Thyroid gland (tissue), 4 donors: ENCODE data around the gene HNRNPAB. TPM values are rescaled to one million over a fixed set of nuclear protein-coding genes. Genes with fewer than 3 reads are reported as not detected.

Experiments
- DNase-seq, 2 donors: peaks; one replicate each; pipeline ENCODE4 v3.0.0-alpha.2; 2019
- H3K27ac ChIP-seq, 3 donors: fragments of 200-600 bp; sonication (generic); 1 replicate in 2 of 3; 2 replicates in 1 of 3; pipeline ENCODE4 v1.5.1; 2016 to 2019; ENCODE audit warnings: mild to moderate bottlenecking in 1 of 3, moderate library complexity in 1 of 3
- H3K27me3 ChIP-seq: fragments of 200-600 bp; sonication (generic); one replicate; pipeline ENCODE4 v1.5.1; 2019
- H3K36me3 ChIP-seq, 2 donors: fragments of 200-600 bp; sonication (generic); one replicate each; pipeline ENCODE4 v1.5.1; 2016 to 2019
- H3K4me1 ChIP-seq, 2 donors: fragments of 200-600 bp; sonication (generic); one replicate each; pipeline ENCODE4 v1.5.1; 2017 to 2019
- H3K4me3 ChIP-seq, 3 donors: fragments of 200-600 bp; sonication (generic); replicated peaks in 1 of 3; 1 replicate in 2 of 3; 2 replicates in 1 of 3; pipeline ENCODE4 v1.5.1; 2016; ENCODE audit warnings: mild to moderate bottlenecking in 1 of 3
- H3K9me3 ChIP-seq: fragments of 200-600 bp; sonication (generic); one replicate; pipeline ENCODE4 v1.5.1; 2017
- CTCF ChIP-seq, 6 experiments: fragments of 200-600 bp in 3 of 6; fragments of 450-650 bp in 3 of 6; sonication (generic) in 3 of 6; IDR thresholded peaks; one replicate each; pipeline ENCODE4 v1.5.1; 2016 to 2019; ENCODE audit warnings: antibody characterized with exemption in 6 of 6, mild to moderate bottlenecking in 2 of 6, inconsistent platforms in 1 of 6, moderate library complexity in 1 of 6
- POLR2A ChIP-seq, 2 donors: fragments of 450-650 bp; IDR thresholded peaks; one replicate each; pipeline ENCODE4 v1.6.1; 2017; ENCODE audit warnings: antibody characterized with exemption in 2 of 2, mild to moderate bottlenecking in 2 of 2, moderate library complexity in 1 of 2
- WGBS, 2 donors: methylation state at CpG; one replicate each; pipeline ENCODE4 v1.1.5; 2017; 5-methylcytosine and 5-hydroxymethylcytosine counted together
- intact Hi-C: fragments of 100-400 bp; cut with DNase I; formaldehyde crosslinking; loops from one replicate; pipeline ENCODE4 v1.15.1; 2023
- total RNA-seq, 4 donors: library from RNA; depleted of rRNA; stranded (reverse); fragments of >200 nt; gene quantifications; one replicate each; pipeline ENCODE4 v1.2.3, GENCODE V29; 2016

The HNRNPAB gene
- total RNA-seq, 4 donors from 2014 or later: 65.0 to 111 (median 90.4) TPM

- intact Hi-C loops: loop anchor here (5.0 kb wide), 1 partner anchor 361 kb away; the partner anchor contains the start of gene COL23A1
- peak overlapping the region in 1 of 3 donors; percentile 97 for H3K27ac ChIP-seq
- 71 to 74% methylated on average over 9 of the region's 9 CpGs for WGBS, 2 donors
- H3K4me1 ChIP-seq: peaks cover 15 to 43% of the 10 kb centered on the region in 2 donors
- H3K27me3 ChIP-seq: no peaks in the 10 kb centered on the region
- peak in 1 of 2 donors; percentile 34 for DNase-seq
- H3K36me3 ChIP-seq: peaks cover 14 to 17% of the 10 kb centered on the region in 2 donors
- no peaks in the 10 kb centered on the region for H3K9me3 ChIP-seq
- peak overlapping the region in 2 of 3 donors; percentile 4 to 61 for H3K4me3 ChIP-seq
- no peak for TF ChIP-seq POLR2A (IDR thresholded peaks at IDR 0.05)
Observed at GRCh38 chr5:178230879-178231538, 26.7 kb downstream of the HNRNPAB start.

- Histone ChIP-seq H3K9me3 (no peaks in the 10 kb centered on the region), H3K4me1 (peaks cover 22 to 49% of the 10 kb centered on the region in 2 donors), H3K36me3 (peaks cover 13 to 14% of the 10 kb centered on the region in 2 donors), H3K27ac (peak overlapping the region; percentile 93 to 97 (median 97)), H3K4me3 (peak overlapping the region; percentile 11 to 70 (median 61)), H3K27me3 (no peaks in the 10 kb centered on the region)
- no peak for DNase-seq
- intact Hi-C loops: loop anchor here (5.0 kb wide), 1 partner anchor 361 kb away; the partner anchor contains the start of gene COL23A1
- 23 to 29% methylated on average over 10 to 21 of the region's 21 CpGs for WGBS, 2 donors
- TF ChIP-seq POLR2A (IDR thresholded peaks at IDR 0.05): no peak
- no peak for TF ChIP-seq CTCF (IDR thresholded peaks at IDR 0.05)
Observed at GRCh38 chr5:178231539-178232123, 27.3 kb downstream of the HNRNPAB start.

- H3K27ac ChIP-seq: peak within 1 kb of the TSS; percentile 93 to 97 (median 97)
- peaks cover 13 to 14% of the 10 kb centered on the region in 2 donors for H3K36me3 ChIP-seq
- intact Hi-C loops: loop anchor here (5.0 kb wide), 1 partner anchor 360 kb away; the partner anchor contains the start of gene COL23A1
- peaks cover 28 to 56% of the 10 kb centered on the region in 2 donors for H3K4me1 ChIP-seq
- no peaks in the 10 kb centered on the region for H3K9me3 ChIP-seq
- H3K27me3 ChIP-seq: no peaks in the 10 kb centered on the region
- DNase-seq: peak; percentile 80 to 81
- 0% methylated on average over 6 to 40 of the region's 102 CpGs for WGBS, 2 donors
- peak within 1 kb of the TSS; percentile 11 to 70 (median 61) for H3K4me3 ChIP-seq
- TF ChIP-seq CTCF (IDR thresholded peaks at IDR 0.05) (no peak), POLR2A (IDR thresholded peaks at IDR 0.05) (peak in 1 of 2 donors; percentile 63)
Observed at GRCh38 chr5:178232124-178232919, 28.0 kb downstream of the HNRNPAB start, which contains the start of gene PHYKPL. Gene PHYKPL, minus strand, starts transcription at chr5:178232802. Its CDS starts 252 bp downstream, at chr5:178232550.

GRCh38 chr5:178232920-178233429 is 28.6 kb downstream of the HNRNPAB start:
- Histone ChIP-seq H3K27ac (peak overlapping the region; percentile 93 to 97 (median 97)), H3K9me3 (no peaks in the 10 kb centered on the region), H3K36me3 (peaks cover 9 to 10% of the 10 kb centered on the region in 2 donors), H3K4me3 (peak overlapping the region in 1 of 3 donors; percentile 61), H3K4me1 (peaks cover 28 to 62% of the 10 kb centered on the region in 2 donors), H3K27me3 (no peaks in the 10 kb centered on the region)
- intact Hi-C loops: loop anchor here (5.0 kb wide), 1 partner anchor 359 kb away; the partner anchor contains the start of gene COL23A1
- 80 to 89% methylated on average over 9 to 10 of the region's 11 CpGs for WGBS, 2 donors
- DNase-seq: no peak
- TF ChIP-seq CTCF (IDR thresholded peaks at IDR 0.05): no peak
- TF ChIP-seq POLR2A (IDR thresholded peaks at IDR 0.05): no peak
